ENCODE results near the gene CLPTM1. TPM values are rescaled to one million over a fixed set of nuclear protein-coding genes. Genes with fewer than 3 reads are reported as not detected.

CLPTM1 gene
- total and polyA plus RNA-seq, 2 donors from 2014 or later: 107 to 142 TPM

- Histone ChIP-seq H3K9me3 (ENCODE audit: control insufficient read depth in 2 of 3, insufficient read depth in 1 of 3, low read length in 3 of 3) (no peaks in the 10 kb centered on the region), H3K4me3 (ENCODE audit: low read length in 3 of 3) (no peak overlapping the region), H3K27ac (ENCODE audit: low read depth in 2 of 2, low read length in 2 of 2) (no peak overlapping the region), H3K36me3 (ENCODE audit: control insufficient read depth in 2 of 3, insufficient read depth in 3 of 3, low read length in 3 of 3) (no peaks in the 10 kb centered on the region), H3K9ac (ENCODE audit: low read length in 3 of 3) (no peak overlapping the region), H3K27me3 (ENCODE audit: control insufficient read depth, insufficient read depth, low read length) (no peaks in the 10 kb centered on the region), H3K4me1 (ENCODE audit: control insufficient read depth in 2 of 3, insufficient read depth in 2 of 3, low read depth in 1 of 3, low read length in 3 of 3) (peaks cover 0 to 5% (median 3%) of the 10 kb centered on the region in 3 donors)
- DNase-seq (no peak), FAIRE-seq (no peak)
- TF ChIP-seq, protein P1, sequence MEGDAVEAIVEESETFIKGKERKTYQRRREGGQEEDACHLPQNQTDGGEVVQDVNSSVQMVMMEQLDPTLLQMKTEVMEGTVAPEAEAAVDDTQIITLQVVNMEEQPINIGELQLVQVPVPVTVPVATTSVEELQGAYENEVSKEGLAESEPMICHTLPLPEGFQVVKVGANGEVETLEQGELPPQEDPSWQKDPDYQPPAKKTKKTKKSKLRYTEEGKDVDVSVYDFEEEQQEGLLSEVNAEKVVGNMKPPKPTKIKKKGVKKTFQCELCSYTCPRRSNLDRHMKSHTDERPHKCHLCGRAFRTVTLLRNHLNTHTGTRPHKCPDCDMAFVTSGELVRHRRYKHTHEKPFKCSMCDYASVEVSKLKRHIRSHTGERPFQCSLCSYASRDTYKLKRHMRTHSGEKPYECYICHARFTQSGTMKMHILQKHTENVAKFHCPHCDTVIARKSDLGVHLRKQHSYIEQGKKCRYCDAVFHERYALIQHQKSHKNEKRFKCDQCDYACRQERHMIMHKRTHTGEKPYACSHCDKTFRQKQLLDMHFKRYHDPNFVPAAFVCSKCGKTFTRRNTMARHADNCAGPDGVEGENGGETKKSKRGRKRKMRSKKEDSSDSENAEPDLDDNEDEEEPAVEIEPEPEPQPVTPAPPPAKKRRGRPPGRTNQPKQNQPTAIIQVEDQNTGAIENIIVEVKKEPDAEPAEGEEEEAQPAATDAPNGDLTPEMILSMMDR (IDR thresholded peaks at IDR 0.05; ENCODE audit: borderline replicate concordance, extremely low read depth, insufficient read depth): no peak
- intact Hi-C loops (cut with DNase I): no loop called here
Measured at GRCh38 chr19:44948237-44948636, 6.9 kb upstream of the CLPTM1 start.

DNA sequence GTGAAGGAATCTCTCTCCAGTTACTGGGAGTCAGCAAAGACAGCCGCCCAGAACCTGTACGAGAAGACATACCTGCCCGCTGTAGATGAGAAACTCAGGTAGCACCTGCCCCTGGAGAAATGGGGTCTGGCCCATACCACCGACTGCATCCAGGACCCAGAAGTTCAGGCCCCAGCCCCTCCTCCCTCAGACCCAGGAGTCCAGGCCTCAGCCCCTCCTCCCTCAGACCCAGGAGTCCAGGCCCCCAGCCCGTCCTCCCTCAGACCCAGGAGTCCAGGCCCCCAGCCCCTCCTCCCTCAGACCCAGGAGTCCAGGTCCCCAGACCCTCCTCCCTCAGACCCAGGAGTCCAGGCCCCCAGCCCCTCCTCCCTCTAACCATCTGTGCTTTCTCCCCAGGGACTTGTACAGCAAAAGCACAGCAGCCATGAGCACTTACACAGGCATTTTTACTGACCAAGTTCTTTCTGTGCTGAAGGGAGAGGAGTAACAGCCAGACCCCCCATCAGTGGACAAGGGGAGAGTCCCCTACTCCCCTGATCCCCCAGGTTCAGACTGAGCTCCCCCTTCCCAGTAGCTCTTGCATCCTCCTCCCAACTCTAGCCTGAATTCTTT is 6.3 kb upstream of the CLPTM1 start:
- Histone ChIP-seq H3K9ac (ENCODE audit: low read length in 3 of 3) (no peak overlapping the region), H3K4me1 (ENCODE audit: control insufficient read depth in 2 of 3, insufficient read depth in 2 of 3, low read depth in 1 of 3, low read length in 3 of 3) (peaks cover 0 to 6% (median 5%) of the 10 kb centered on the region in 3 donors), H3K27ac (ENCODE audit: low read depth in 2 of 2, low read length in 2 of 2) (no peak overlapping the region), H3K9me3 (ENCODE audit: control insufficient read depth in 2 of 3, insufficient read depth in 1 of 3, low read length in 3 of 3) (no peaks in the 10 kb centered on the region), H3K4me3 (ENCODE audit: low read length in 3 of 3) (no peak overlapping the region), H3K27me3 (ENCODE audit: control insufficient read depth, insufficient read depth, low read length) (no peaks in the 10 kb centered on the region), H3K36me3 (ENCODE audit: control insufficient read depth in 2 of 3, insufficient read depth in 3 of 3, low read length in 3 of 3) (no peaks in the 10 kb centered on the region)
- DNase-seq: no peak
- TF ChIP-seq, protein P1 (IDR thresholded peaks at IDR 0.05; ENCODE audit: borderline replicate concordance, extremely low read depth, insufficient read depth): no peak
- FAIRE-seq: no peak
- intact Hi-C loops (cut with DNase I): no loop called here

GRCh38 chr19:44949550-44949949 is 5.6 kb upstream of the CLPTM1 start:
- H3K27ac ChIP-seq (ENCODE audit: low read depth in 2 of 2, low read length in 2 of 2): no peak overlapping the region
- H3K4me3 ChIP-seq (ENCODE audit: low read length in 3 of 3): no peak overlapping the region
- intact Hi-C loops (cut with DNase I): no loop called here
- H3K4me1 ChIP-seq (ENCODE audit: control insufficient read depth in 2 of 3, insufficient read depth in 2 of 3, low read depth in 1 of 3, low read length in 3 of 3): peaks cover 0 to 11% (median 5%) of the 10 kb centered on the region in 3 donors
- DNase-seq (no peak), FAIRE-seq (no peak)
- H3K9me3 ChIP-seq (ENCODE audit: control insufficient read depth in 2 of 3, insufficient read depth in 1 of 3, low read length in 3 of 3): no peaks in the 10 kb centered on the region
- no peaks in the 10 kb centered on the region for H3K27me3 ChIP-seq (ENCODE audit: control insufficient read depth, insufficient read depth, low read length)
- H3K9ac ChIP-seq (ENCODE audit: low read length in 3 of 3): no peak overlapping the region
- no peaks in the 10 kb centered on the region for H3K36me3 ChIP-seq (ENCODE audit: control insufficient read depth in 2 of 3, insufficient read depth in 3 of 3, low read length in 3 of 3)
- TF ChIP-seq, protein P1 (IDR thresholded peaks at IDR 0.05; ENCODE audit: borderline replicate concordance, extremely low read depth, insufficient read depth): no peak

Measured in kidney (tissue), 14 donors.